HepG2 (cell line): ENCODE results near the gene GNG10. TPM values are rescaled to one million over a fixed set of nuclear protein-coding genes. Genes with fewer than 3 reads are reported as not detected.
A peak's percentile ranks its signal among the peaks of the same experiment; 100 is the strongest.

Experiments
- ELF1 ChIP-seq: sonication (generic); formaldehyde crosslinking; IDR thresholded peaks from 2 replicates; pipeline ENCODE4 v1.4.0; 2020; ENCODE audit warnings: missing genetic modification reagents
- ESRRA ChIP-seq: sonication (generic); formaldehyde crosslinking; IDR thresholded peaks from 2 replicates; pipeline ENCODE4 v1.5.1; 2020; ENCODE audit warnings: mild to moderate bottlenecking, low read depth, missing genetic modification reagents
- GATAD1 ChIP-seq: IDR thresholded peaks from 2 replicates; pipeline ENCODE4 v1.6.1; 2016; ENCODE audit warnings: missing genetic modification reagents, missing compliant biosample characterization
- HNF4G ChIP-seq, 2 experiments: sonication (generic) in 1 of 2; formaldehyde crosslinking in 1 of 2; IDR thresholded peaks; 2 replicates each; pipeline versions ENCODE4 v1.4.0 to v1.6.1; 2011 to 2020; ENCODE audit warnings: borderline replicate concordance in 2 of 2, low read depth in 2 of 2, mild to moderate bottlenecking in 2 of 2, low read length in 1 of 2, missing genetic modification reagents in 1 of 2, moderate library complexity in 1 of 2
- KLF16 ChIP-seq, 2 experiments: sonication (generic) in 1 of 2; formaldehyde crosslinking in 1 of 2; IDR thresholded peaks; 2 replicates each; pipeline versions ENCODE4 v1.6.1 to v1.8.0; 2016 to 2023; ENCODE audit warnings: missing genetic modification reagents in 2 of 2, missing compliant biosample characterization in 1 of 2
- KLF9 ChIP-seq: IDR thresholded peaks from 2 replicates; pipeline ENCODE4 v1.6.1; 2016; ENCODE audit warnings: low read depth
- NCOA1 ChIP-seq: sonication (generic); formaldehyde crosslinking; IDR thresholded peaks from 2 replicates; pipeline ENCODE4 v1.9.0; 2021; ENCODE audit warnings: missing genetic modification reagents
- NONO ChIP-seq, 2 experiments: fragments of 450-650 bp in 1 of 2; sonication (generic) in 1 of 2; formaldehyde crosslinking in 1 of 2; IDR thresholded peaks in 1 of 2; conservative IDR thresholded peaks in 1 of 2; 2 replicates each; pipeline versions ENCODE4 v1.6.1 to v1.8.0; 2017 to 2022; ENCODE audit warnings: mild to moderate bottlenecking in 1 of 2, missing genetic modification reagents in 1 of 2, moderate library complexity in 1 of 2
- NR2F6 ChIP-seq, 2 experiments: IDR thresholded peaks; 2 replicates each; pipeline ENCODE4 v1.6.1; 2016; ENCODE audit warnings: antibody characterized with exemption in 1 of 2, mild to moderate bottlenecking in 1 of 2
- RBM39 ChIP-seq: fragments of 200-400 bp; formaldehyde crosslinking; IDR thresholded peaks from one replicate; pipeline ENCODE4 v1.6.1; 2018; ENCODE audit warnings: antibody characterized with exemption, mild to moderate bottlenecking, low read depth, low read length; ENCODE audit not compliant: poor library complexity, severe bottlenecking
- SOX6 ChIP-seq, 2 experiments: fragments of 450-650 bp in 1 of 2; sonication (generic) in 1 of 2; formaldehyde crosslinking in 1 of 2; IDR thresholded peaks; 2 replicates each; pipeline versions ENCODE4 v1.4.0 to v1.6.1; 2017 to 2020; ENCODE audit warnings: antibody characterized with exemption in 1 of 2, mild to moderate bottlenecking in 1 of 2, missing genetic modification reagents in 1 of 2
- TAF15 ChIP-seq: fragments of 200-400 bp; formaldehyde crosslinking; IDR thresholded peaks from one replicate; pipeline ENCODE4 v1.6.1; 2018; ENCODE audit warnings: mild to moderate bottlenecking, low read depth, low read length; ENCODE audit not compliant: poor library complexity, severe bottlenecking
- TCF7 ChIP-seq: sonication (generic); IDR thresholded peaks from 2 replicates; pipeline ENCODE4 v1.6.1; 2016; ENCODE audit warnings: antibody characterized with exemption, low read depth
- TGIF2 ChIP-seq: IDR thresholded peaks from 2 replicates; pipeline ENCODE4 v1.6.1; 2016; ENCODE audit warnings: control low read depth, missing compliant biosample characterization
- TOE1 ChIP-seq: sonication (generic); formaldehyde crosslinking; IDR thresholded peaks from 2 replicates; pipeline ENCODE4 v1.4.0; 2020; ENCODE audit warnings: mild to moderate bottlenecking, missing genetic modification reagents
- ZKSCAN5 ChIP-seq: sonication (generic); formaldehyde crosslinking; IDR thresholded peaks from 2 replicates; pipeline ENCODE4 v1.5.1; 2020; ENCODE audit warnings: mild to moderate bottlenecking, missing genetic modification reagents
- ZNF180 ChIP-seq: sonication (generic); formaldehyde crosslinking; IDR thresholded peaks from 2 replicates; pipeline ENCODE4 v1.4.0; 2020; ENCODE audit warnings: low read depth, missing genetic modification reagents, borderline replicate concordance
- ZNF672 ChIP-seq: sonication (generic); formaldehyde crosslinking; IDR thresholded peaks from 2 replicates; pipeline ENCODE4 v1.8.1; 2022; ENCODE audit warnings: missing genetic modification reagents
- ZNF720 ChIP-seq: sonication (generic); formaldehyde crosslinking; IDR thresholded peaks from 2 replicates; pipeline ENCODE4 v1.4.0; 2020; ENCODE audit warnings: missing genetic modification reagents
- polyA plus RNA-seq, 8 experiments: library from polyadenylated mRNA; depleted of rRNA in 3 of 8; stranded (reverse) in 7 of 8; unstranded in 1 of 8; fragments of >200 nt; fragmentation: Illumina TruSeq in 4 of 8; extraction: Trizol in 4 of 8; gene quantifications; 2 replicates each; pipeline versions ENCODE4 v1.2.1 to v1.2.3, GENCODE V29; 2011 to 2016; ENCODE audit warnings: low read depth in 4 of 8, missing spikeins in 1 of 8, mixed read lengths in 1 of 8; ENCODE audit not compliant: insufficient read depth in 1 of 8
- total RNA-seq, 5 experiments: library from RNA; depleted of rRNA; stranded (reverse); fragments of >200 nt; fragmentation: Illumina TruSeq; extraction: Trizol; gene quantifications; 2 replicates each; pipeline ENCODE4 v1.2.3, GENCODE V29; 2016; ENCODE audit warnings: low read depth in 1 of 5
- TF ChIP-seq, protein P1 (sequence below): sonication (generic); formaldehyde crosslinking; IDR thresholded peaks from 2 replicates; pipeline ENCODE4 v1.4.0; 2020; ENCODE audit warnings: missing genetic modification reagents
- TF ChIP-seq, protein P2 (sequence below): sonication (generic); formaldehyde crosslinking; IDR thresholded peaks from 2 replicates; pipeline ENCODE4 v1.4.0; 2020; ENCODE audit warnings: missing genetic modification reagents
- TF ChIP-seq, protein P3 (sequence below): sonication (generic); formaldehyde crosslinking; IDR thresholded peaks from 2 replicates; pipeline ENCODE4 v1.9.0; 2021; ENCODE audit warnings: missing genetic modification reagents, borderline replicate concordance
- TF ChIP-seq, protein P4 (sequence below): sonication (generic); formaldehyde crosslinking; IDR thresholded peaks from 2 replicates; pipeline ENCODE4 v1.4.0; 2020; ENCODE audit warnings: low read depth, mild to moderate bottlenecking, missing genetic modification reagents

The GNG10 gene
- total and polyA plus RNA-seq, 2 of the 13 experiments (the other 11 are each of a cell fraction or from before 2014, with no cell fraction given), result 29.8 to 32.4 TPM

DNA sequence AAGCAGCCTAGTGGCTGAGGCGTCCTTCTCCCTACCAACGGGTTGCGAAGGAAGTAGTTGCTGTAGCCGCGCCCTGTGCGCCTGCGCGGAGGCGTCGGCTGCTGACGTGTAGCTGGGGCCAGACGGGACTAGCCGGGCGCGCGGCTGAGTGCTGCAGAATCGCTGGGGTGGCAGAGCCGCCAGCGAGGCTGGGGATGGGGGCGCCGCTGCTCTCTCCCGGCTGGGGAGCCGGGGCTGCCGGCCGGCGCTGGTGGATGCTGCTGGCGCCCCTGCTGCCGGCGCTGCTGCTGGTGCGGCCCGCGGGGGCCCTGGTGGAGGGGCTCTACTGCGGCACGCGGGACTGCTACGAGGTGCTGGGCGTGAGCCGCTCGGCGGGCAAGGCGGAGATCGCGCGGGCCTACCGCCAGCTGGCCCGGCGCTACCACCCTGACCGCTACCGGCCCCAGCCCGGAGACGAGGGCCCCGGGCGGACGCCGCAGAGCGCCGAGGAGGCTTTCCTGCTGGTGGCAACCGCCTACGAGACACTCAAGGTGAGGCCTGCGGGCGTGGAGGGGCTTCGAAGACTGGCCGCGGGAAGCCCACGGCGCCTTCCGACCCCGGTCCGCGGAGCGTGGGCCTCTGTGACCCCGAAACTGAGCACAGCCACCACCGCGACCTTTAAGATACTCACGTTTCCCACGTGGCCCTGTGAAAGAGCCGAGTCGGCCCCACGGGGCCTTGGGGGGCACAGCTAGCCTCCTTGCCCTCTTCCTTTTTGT is 30.0 kb upstream of the GNG10 start, which contains the start of gene DNAJC25 (continued):
- no peak for TF ChIP-seq NR2F6 (IDR thresholded peaks at IDR 0.05)
- 0 out of 2 replicates have a peak, but pooled peaks have one; percentile 2 for TF ChIP-seq NR2F6 (CRISPR knock-in tag; IDR thresholded peaks at IDR 0.05)
- TF ChIP-seq ELF1, result peak; percentile 89; the same call in 1 of the 2 replicates
- TF ChIP-seq ZKSCAN5 (CRISPR knock-in tag), result no peak
- TF ChIP-seq, protein P1, sequence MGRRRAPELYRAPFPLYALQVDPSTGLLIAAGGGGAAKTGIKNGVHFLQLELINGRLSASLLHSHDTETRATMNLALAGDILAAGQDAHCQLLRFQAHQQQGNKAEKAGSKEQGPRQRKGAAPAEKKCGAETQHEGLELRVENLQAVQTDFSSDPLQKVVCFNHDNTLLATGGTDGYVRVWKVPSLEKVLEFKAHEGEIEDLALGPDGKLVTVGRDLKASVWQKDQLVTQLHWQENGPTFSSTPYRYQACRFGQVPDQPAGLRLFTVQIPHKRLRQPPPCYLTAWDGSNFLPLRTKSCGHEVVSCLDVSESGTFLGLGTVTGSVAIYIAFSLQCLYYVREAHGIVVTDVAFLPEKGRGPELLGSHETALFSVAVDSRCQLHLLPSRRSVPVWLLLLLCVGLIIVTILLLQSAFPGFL (CRISPR knock-in tag), result no peak
- TF ChIP-seq TCF7, result no peak
- peak; percentile 93 for TF ChIP-seq RBM39
- no peak for TF ChIP-seq ZNF180 (CRISPR knock-in tag)
- TF ChIP-seq TGIF2, result no peak; the same call in 1 of the 2 replicates
- 0 out of 4 replicates have a peak, but pooled peaks of 1 of the 2 experiments have one; percentile 13 for TF ChIP-seq KLF16 (CRISPR knock-in tag; IDR thresholded peaks at IDR 0.05)
- TF ChIP-seq SOX6 (IDR thresholded peaks at IDR 0.05), result no peak
- no peak for TF ChIP-seq SOX6 (CRISPR knock-in tag; IDR thresholded peaks at IDR 0.05)
- TF ChIP-seq, protein P2, sequence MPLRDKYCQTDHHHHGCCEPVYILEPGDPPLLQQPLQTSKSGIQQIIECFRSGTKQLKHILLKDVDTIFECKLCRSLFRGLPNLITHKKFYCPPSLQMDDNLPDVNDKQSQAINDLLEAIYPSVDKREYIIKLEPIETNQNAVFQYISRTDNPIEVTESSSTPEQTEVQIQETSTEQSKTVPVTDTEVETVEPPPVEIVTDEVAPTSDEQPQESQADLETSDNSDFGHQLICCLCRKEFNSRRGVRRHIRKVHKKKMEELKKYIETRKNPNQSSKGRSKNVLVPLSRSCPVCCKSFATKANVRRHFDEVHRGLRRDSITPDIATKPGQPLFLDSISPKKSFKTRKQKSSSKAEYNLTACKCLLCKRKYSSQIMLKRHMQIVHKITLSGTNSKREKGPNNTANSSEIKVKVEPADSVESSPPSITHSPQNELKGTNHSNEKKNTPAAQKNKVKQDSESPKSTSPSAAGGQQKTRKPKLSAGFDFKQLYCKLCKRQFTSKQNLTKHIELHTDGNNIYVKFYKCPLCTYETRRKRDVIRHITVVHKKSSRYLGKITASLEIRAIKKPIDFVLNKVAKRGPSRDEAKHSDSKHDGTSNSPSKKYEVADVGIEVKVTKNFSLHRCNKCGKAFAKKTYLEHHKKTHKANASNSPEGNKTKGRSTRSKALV (CRISPR knock-in tag), result peak; percentile 12; the same call in 1 of the 2 replicates
- TF ChIP-seq ZNF672, result 0 out of 2 replicates have a peak, but pooled peaks have one; percentile 75
- TF ChIP-seq, protein P3, sequence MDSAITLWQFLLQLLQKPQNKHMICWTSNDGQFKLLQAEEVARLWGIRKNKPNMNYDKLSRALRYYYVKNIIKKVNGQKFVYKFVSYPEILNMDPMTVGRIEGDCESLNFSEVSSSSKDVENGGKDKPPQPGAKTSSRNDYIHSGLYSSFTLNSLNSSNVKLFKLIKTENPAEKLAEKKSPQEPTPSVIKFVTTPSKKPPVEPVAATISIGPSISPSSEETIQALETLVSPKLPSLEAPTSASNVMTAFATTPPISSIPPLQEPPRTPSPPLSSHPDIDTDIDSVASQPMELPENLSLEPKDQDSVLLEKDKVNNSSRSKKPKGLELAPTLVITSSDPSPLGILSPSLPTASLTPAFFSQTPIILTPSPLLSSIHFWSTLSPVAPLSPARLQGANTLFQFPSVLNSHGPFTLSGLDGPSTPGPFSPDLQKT (CRISPR knock-in tag), result no peak
- no peak for TF ChIP-seq GATAD1 (CRISPR knock-in tag)
- no peak for TF ChIP-seq TAF15
- no peak for TF ChIP-seq NCOA1 (CRISPR knock-in tag)
- no peak; the same call in 1 of the 2 replicates for TF ChIP-seq HNF4G (IDR thresholded peaks at IDR 0.05; ENCODE audit: borderline replicate concordance, low read depth, low read length)
- 0 out of 2 replicates have a peak, but pooled peaks have one; percentile 5 for TF ChIP-seq HNF4G (CRISPR knock-in tag; IDR thresholded peaks at IDR 0.05; ENCODE audit: borderline replicate concordance, low read depth)
- TF ChIP-seq KLF9, result no peak
- TF ChIP-seq ESRRA (CRISPR knock-in tag), result no peak; the same call in 1 of the 2 replicates
- no peak for TF ChIP-seq ZNF720 (CRISPR knock-in tag)
- TF ChIP-seq NONO (IDR thresholded peaks at IDR 0.05), result no peak
- TF ChIP-seq NONO (CRISPR knock-in tag; conservative IDR thresholded peaks at IDR 0.05), result peak; percentile 82
- TF ChIP-seq TOE1 (CRISPR knock-in tag), result no peak; the same call in 1 of the 2 replicates
- TF ChIP-seq, protein P4, sequence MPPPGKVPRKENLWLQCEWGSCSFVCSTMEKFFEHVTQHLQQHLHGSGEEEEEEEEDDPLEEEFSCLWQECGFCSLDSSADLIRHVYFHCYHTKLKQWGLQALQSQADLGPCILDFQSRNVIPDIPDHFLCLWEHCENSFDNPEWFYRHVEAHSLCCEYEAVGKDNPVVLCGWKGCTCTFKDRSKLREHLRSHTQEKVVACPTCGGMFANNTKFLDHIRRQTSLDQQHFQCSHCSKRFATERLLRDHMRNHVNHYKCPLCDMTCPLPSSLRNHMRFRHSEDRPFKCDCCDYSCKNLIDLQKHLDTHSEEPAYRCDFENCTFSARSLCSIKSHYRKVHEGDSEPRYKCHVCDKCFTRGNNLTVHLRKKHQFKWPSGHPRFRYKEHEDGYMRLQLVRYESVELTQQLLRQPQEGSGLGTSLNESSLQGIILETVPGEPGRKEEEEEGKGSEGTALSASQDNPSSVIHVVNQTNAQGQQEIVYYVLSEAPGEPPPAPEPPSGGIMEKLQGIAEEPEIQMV (CRISPR knock-in tag), result peak; percentile 58; the same call in 1 of the 2 replicates
